Muscle of leg (tissue), 11 donors: Measurements from ENCODE around the gene ZBTB16. TPM values are rescaled to one million over a fixed set of nuclear protein-coding genes. Genes with fewer than 3 reads are reported as not detected.
A peak's percentile ranks its signal among the peaks of the same experiment; 100 is the strongest.

Experiments
- DNase-seq: peaks from one replicate; pipeline ENCODE4 v3.0.0; 2013
- H3K27ac ChIP-seq: one replicate; pipeline ENCODE4 v1.5.1; 2013; ENCODE audit warnings: mild to moderate bottlenecking, low read length, control low read depth
- H3K27me3 ChIP-seq: one replicate; pipeline ENCODE4 v1.6.1; 2013; ENCODE audit warnings: low read length; ENCODE audit not compliant: control insufficient read depth, insufficient read depth
- H3K36me3 ChIP-seq: one replicate; pipeline ENCODE4 v1.6.1; 2013; ENCODE audit warnings: low read length; ENCODE audit not compliant: control insufficient read depth, insufficient read depth
- H3K4me1 ChIP-seq: one replicate; pipeline ENCODE4 v1.6.1; 2013; ENCODE audit warnings: low read length; ENCODE audit not compliant: control insufficient read depth, insufficient read depth
- H3K4me3 ChIP-seq: one replicate; pipeline ENCODE4 v1.5.1; 2013; ENCODE audit warnings: low read length, control low read depth
- H3K9me3 ChIP-seq: replicated peaks from 2 replicates; pipeline ENCODE4 v1.6.1; 2013; ENCODE audit warnings: low read depth, low read length; ENCODE audit not compliant: control insufficient read depth
- WGBS: methylation state at CpG from one replicate; pipeline ENCODE4 v1.1.5; 2013; ENCODE audit warnings: missing lambda C conversion rate; ENCODE audit not compliant: insufficient coverage; 5-methylcytosine and 5-hydroxymethylcytosine counted together
- polyA plus RNA-seq, 8 donors: library from polyadenylated mRNA; unstranded; fragments of 120-200 nt; gene quantifications; one replicate each; pipeline versions ENCODE4 v1.2.1 to v1.2.3, GENCODE V29; 2013; ENCODE audit warnings: inconsistent platforms in 1 of 8, low replicate concordance in 1 of 8; ENCODE audit not compliant: insufficient read length in 8 of 8, insufficient read depth in 1 of 8
- total RNA-seq: library from RNA; stranded (reverse); fragments of 120-200 nt; gene quantifications from one replicate; pipeline ENCODE4 v1.2.4, GENCODE V29; 2013

Gene ZBTB16
- total and polyA plus RNA-seq, 9 donors, result 1.7 to 10.0 (median 4.0) TPM

DNA sequence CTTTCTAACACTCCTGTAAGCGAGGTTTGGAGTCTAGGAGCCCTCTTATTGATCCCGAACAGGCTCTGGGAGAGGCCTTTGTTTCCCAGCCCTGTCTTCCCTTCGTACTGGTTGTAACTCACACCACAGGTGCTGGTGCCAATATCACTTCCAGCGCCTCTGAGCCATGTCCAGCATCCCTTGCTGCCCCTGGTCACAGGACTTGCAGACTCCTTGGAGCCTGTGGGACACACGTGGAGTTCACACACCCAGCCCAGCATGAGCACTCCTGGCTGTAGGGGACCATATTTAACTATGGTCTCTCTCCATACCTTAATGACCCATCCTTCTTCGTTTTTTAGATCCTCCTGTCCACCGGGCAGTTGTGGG lies 2.2 kb downstream of the ZBTB16 start:
- WGBS, result 10% methylated on average over 4 of the region's 7 CpGs
- peaks cover 43% of the 10 kb centered on the region for H3K27me3 ChIP-seq
- DNase-seq, result no peak
- peaks cover 24% of the 10 kb centered on the region for H3K4me1 ChIP-seq
- peak overlapping the region; percentile 62 for H3K27ac ChIP-seq
- no peaks in the 10 kb centered on the region for H3K9me3 ChIP-seq
- H3K36me3 ChIP-seq, result peaks cover 8% of the 10 kb centered on the region
- H3K4me3 ChIP-seq, result peak overlapping the region; percentile 67

DNA sequence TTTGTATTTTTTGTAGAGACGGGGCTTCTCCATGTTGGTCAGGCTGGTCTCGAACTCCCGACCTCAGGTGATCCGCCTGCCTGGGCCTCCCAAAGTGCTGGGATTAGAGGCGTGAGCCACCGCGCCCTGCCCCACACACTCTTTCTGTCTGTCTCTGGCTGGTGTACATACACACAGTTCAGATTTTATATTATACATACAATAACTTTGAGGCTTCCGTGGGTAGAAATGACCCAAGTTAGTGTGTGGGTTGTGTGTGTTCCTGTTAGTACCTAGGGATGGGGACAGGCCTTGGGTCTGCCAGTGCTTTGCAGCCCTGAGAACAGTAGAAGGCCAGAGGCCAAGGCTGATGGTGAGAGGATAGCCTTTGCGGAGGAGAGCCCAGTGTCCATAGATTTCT lies 2.8 kb downstream of the ZBTB16 start:
- 87% methylated on average over 7 of the region's 9 CpGs for WGBS
- no peaks in the 10 kb centered on the region for H3K9me3 ChIP-seq

DNA sequence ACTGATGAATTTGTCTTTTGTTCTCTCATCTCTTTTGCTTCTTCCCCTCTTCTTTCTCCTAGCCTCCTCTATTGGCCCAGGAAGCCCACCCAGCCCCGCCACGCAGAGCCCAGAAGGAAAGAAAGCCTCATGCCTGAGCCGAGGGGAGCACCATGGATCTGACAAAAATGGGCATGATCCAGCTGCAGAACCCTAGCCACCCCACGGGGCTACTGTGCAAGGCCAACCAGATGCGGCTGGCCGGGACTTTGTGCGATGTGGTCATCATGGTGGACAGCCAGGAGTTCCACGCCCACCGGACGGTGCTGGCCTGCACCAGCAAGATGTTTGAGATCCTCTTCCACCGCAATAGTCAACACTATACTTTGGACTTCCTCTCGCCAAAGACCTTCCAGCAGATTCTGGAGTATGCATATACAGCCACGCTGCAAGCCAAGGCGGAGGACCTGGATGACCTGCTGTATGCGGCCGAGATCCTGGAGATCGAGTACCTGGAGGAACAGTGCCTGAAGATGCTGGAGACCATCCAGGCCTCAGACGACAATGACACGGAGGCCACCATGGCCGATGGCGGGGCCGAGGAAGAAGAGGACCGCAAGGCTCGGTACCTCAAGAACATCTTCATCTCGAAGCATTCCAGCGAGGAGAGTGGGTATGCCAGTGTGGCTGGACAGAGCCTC lies 3.8 kb downstream of the ZBTB16 start:
- Histone ChIP-seq H3K27ac (no peak overlapping the region), H3K9me3 (no peaks in the 10 kb centered on the region), H3K27me3 (peaks cover 29% of the 10 kb centered on the region), H3K36me3 (peaks cover 8% of the 10 kb centered on the region), H3K4me1 (peaks cover 23% of the 10 kb centered on the region), H3K4me3 (no peak overlapping the region)
- WGBS, result 94% methylated on average over 25 of the region's 26 CpGs
- no peak for DNase-seq

More for the DNA sequence above, 2.8 kb downstream of the ZBTB16 start:
- Histone ChIP-seq H3K4me3 (no peak overlapping the region), H3K27ac (no peak overlapping the region), H3K4me1 (peaks cover 24% of the 10 kb centered on the region), H3K36me3 (peaks cover 8% of the 10 kb centered on the region), H3K27me3 (peaks cover 40% of the 10 kb centered on the region)
- DNase-seq, result no peak

DNA sequence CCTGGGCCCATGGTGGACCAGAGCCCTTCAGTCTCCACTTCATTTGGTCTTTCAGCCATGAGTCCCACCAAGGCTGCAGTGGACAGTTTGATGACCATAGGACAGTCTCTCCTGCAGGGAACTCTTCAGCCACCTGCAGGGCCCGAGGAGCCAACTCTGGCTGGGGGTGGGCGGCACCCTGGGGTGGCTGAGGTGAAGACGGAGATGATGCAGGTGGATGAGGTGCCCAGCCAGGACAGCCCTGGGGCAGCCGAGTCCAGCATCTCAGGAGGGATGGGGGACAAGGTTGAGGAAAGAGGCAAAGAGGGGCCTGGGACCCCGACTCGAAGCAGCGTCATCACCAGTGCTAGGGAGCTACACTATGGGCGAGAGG lies 4.3 kb downstream of the ZBTB16 start:
- 97% methylated on average over 8 of the region's 8 CpGs for WGBS
- Histone ChIP-seq H3K27ac (no peak overlapping the region), H3K4me3 (no peak overlapping the region)

DNA sequence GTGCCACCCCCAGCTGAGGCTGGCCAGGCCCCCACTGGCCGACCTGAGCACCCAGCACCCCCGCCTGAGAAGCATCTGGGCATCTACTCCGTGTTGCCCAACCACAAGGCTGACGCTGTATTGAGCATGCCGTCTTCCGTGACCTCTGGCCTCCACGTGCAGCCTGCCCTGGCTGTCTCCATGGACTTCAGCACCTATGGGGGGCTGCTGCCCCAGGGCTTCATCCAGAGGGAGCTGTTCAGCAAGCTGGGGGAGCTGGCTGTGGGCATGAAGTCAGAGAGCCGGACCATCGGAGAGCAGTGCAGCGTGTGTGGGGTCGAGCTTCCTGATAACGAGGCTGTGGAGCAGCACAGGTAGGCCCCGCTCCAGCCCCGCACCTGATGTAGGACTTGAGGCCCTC lies 4.7 kb downstream of the ZBTB16 start:
- H3K27ac ChIP-seq, result no peak overlapping the region
- peaks cover 14% of the 10 kb centered on the region for H3K4me1 ChIP-seq

More for the DNA sequence above, 4.3 kb downstream of the ZBTB16 start:
- Histone ChIP-seq H3K27me3 (peaks cover 24% of the 10 kb centered on the region), H3K4me1 (peaks cover 18% of the 10 kb centered on the region), H3K36me3 (peaks cover 8% of the 10 kb centered on the region), H3K9me3 (no peaks in the 10 kb centered on the region)
- no peak for DNase-seq

DNA sequence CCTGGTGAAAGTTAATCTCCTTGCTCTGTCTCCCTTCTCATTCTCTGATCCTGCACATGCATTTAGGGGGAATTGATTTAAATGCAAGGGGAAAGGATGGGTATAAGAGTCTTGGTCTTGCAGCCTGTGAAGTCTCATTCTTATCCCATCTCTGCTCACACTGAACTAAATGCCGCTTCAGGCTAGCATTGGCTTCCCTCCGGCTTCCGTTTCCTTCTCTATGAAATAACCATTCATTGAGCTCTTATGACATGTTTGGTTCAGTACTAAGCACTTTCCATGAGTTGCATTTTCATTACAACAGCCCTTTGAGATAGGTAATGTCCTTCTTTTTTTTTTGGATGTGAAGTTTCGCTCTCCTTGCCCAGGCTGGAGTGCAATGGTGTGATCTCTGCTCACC lies 5.6 kb downstream of the ZBTB16 start:
- Histone ChIP-seq H3K36me3 (peaks cover 8% of the 10 kb centered on the region), H3K27me3 (peaks cover 20% of the 10 kb centered on the region), H3K27ac (no peak overlapping the region), H3K4me1 (peaks cover 11% of the 10 kb centered on the region), H3K4me3 (no peak overlapping the region), H3K9me3 (no peaks in the 10 kb centered on the region)
- WGBS, result 93% methylated on average over 3 of the region's 4 CpGs
- no peak for DNase-seq

More for the DNA sequence above, 4.7 kb downstream of the ZBTB16 start:
- Histone ChIP-seq H3K4me3 (no peak overlapping the region), H3K36me3 (peaks cover 8% of the 10 kb centered on the region), H3K9me3 (no peaks in the 10 kb centered on the region), H3K27me3 (peaks cover 20% of the 10 kb centered on the region)
- WGBS, result 82% methylated on average over 9 of the region's 14 CpGs
- no peak for DNase-seq

DNA sequence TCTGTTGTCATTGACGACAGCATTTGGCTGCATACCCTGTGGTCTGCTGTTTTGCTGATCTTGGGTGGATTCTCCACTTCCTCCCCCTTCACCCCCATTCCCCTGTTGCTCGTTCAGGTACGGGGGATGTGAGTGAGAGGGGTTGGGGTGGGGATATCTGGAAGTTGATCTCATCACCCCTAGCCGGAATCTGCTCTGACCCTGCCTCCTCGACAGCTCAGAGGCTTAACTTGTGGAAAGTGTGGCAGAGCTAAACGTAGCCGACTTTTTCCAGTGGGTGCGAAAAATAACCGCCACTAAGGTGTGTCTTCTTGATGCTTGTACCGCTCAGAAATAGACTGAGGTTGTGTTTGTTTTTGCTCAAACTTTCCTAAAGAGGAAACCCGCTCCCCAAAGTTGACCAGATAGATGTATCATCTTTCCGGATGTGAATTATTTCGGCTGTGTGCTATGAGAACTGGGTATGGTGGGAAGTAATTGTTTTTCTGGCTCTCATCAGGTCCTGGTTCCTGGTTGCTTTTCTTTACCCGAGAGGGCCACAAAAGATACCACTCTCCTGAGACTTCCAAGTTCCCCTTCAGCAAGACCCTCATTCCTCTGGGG lies 6.6 kb downstream of the ZBTB16 start:
- Histone ChIP-seq H3K27ac (no peak overlapping the region), H3K4me1 (peaks cover 9% of the 10 kb centered on the region), H3K27me3 (peaks cover 20% of the 10 kb centered on the region), H3K36me3 (peaks cover 8% of the 10 kb centered on the region), H3K9me3 (no peaks in the 10 kb centered on the region), H3K4me3 (no peak overlapping the region)
- DNase-seq, result no peak
- WGBS, result 85% methylated on average over 7 of the region's 14 CpGs

DNA sequence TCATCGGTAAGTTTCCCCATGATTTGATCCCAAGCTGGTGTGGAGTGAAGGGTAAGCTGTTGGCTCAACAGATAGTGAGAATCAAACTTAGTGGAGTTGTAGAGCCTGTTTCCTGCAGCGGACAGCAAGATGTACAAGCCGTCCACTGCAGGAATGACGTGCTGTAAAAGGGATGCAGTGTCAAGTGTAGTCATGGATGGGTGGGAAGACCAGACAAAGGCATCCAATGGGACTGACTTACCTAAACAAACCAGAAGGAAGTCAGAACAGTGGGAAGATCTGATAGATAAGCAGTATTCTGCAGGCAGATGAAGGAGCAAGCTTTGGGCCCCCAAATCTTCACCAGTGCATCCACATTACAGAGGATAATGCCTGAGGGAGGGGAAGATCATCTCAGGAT lies 8.8 kb downstream of the ZBTB16 start:
- Histone ChIP-seq H3K4me1 (peaks cover 6% of the 10 kb centered on the region), H3K9me3 (no peaks in the 10 kb centered on the region), H3K27me3 (peaks cover 4% of the 10 kb centered on the region), H3K36me3 (peaks cover 6% of the 10 kb centered on the region), H3K4me3 (no peak overlapping the region), H3K27ac (no peak overlapping the region)
- 79% methylated on average over 2 of the region's 4 CpGs for WGBS
- DNase-seq, result no peak

DNA sequence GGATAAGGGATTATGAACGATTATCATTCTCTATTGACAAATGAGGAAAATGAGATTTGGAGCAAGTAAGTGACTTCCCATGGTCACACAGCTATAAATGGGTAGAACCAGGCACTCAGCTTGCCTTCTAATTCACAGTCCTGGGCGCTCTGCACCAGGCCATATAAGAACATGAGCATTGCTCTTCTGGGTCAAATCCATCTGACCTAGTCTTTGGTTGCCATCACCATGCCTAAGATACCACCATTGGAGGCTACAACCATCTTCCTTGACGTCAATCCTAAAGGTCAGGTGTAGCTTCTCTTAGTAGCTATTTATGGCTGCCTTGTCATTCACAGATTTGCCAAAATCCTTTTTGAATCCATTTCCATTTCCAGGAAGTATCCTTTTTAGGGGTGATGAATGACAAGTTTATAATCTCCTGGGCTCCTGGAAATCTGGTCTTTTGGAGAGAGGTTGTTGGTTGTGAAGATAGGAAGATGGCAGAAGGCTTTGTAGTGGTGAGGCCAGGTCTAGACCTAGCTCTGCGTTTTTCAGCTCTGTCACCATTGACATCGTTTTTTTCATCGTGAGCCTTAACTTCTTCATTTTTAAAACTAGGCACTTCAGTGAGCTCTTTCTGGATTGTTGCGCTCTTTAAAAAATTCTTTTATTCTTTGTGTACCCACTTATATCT lies 11.1 kb downstream of the ZBTB16 start:
- H3K9me3 ChIP-seq, result no peaks in the 10 kb centered on the region
- no peak for DNase-seq
- peaks cover 19% of the 10 kb centered on the region for H3K4me1 ChIP-seq
- H3K4me3 ChIP-seq, result no peak overlapping the region
- WGBS, result 94% methylated on average over 3 of the region's 7 CpGs
- H3K27me3 ChIP-seq, result peaks cover 4% of the 10 kb centered on the region
- H3K27ac ChIP-seq, result no peak overlapping the region
- no peaks in the 10 kb centered on the region for H3K36me3 ChIP-seq

DNA sequence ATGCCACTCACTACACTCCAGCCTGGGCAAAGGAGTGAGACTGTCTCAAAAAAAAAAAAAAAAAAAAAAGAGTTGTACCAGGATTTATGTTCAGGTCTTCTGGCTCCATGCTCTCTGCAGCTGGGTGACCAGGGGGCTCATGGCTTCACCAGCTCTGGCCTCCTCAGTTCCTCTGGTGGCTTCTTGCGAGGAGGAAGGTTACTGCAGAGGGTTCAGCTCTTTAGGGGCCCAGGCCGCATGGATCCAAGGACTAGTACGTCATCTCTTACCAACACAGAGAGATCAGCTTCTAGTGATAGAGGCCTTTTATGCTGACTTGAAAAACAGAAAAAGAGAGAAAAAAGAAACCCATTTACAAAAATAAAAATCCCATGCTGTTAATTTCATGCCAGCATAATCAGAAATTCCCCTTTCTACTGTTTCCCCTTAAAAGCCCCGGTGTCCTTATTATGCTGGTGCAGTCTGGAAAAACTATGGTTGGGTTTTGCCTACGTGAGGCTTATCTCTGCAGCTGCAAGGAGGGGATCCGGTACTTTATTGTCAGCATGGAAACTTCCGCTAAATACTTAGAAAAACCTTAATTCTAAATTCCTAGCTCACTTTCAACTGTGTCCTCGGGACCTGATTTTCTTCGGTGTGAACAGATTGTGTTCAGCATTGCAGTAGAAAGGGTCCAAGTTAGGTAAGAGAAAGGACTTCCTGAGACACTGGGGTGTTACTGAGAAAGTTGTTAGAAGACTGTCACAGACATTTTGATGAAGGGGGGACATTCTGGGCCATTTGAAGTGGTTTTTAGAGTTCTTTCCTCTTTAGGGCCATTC lies 13.7 kb downstream of the ZBTB16 start:
- no peak for DNase-seq
- Histone ChIP-seq H3K4me3 (no peak overlapping the region), H3K27me3 (peaks cover 11% of the 10 kb centered on the region), H3K27ac (no peak overlapping the region), H3K9me3 (no peaks in the 10 kb centered on the region), H3K36me3 (no peaks in the 10 kb centered on the region), H3K4me1 (peaks cover 33% of the 10 kb centered on the region)
- 68% methylated on average over 2 of the region's 9 CpGs for WGBS
